Measurements from ENCODE around the gene ATP8B1.

- TF ChIP-seq SP1 (IDR thresholded peaks at IDR 0.05) (no peak), CTCF (IDR thresholded peaks at IDR 0.05; ENCODE audit: low read depth, low read length, missing input control) (no peak), REST (IDR thresholded peaks at IDR 0.05) (no peak), YY1 (IDR thresholded peaks at IDR 0.05) (no peak), HNF4A (conservative IDR thresholded peaks at IDR 0.05) (no peak), JUND (IDR thresholded peaks at IDR 0.05) (no peak), RAD21 (IDR thresholded peaks at IDR 0.05) (no peak)
- TF ChIP-seq, protein P1, sequence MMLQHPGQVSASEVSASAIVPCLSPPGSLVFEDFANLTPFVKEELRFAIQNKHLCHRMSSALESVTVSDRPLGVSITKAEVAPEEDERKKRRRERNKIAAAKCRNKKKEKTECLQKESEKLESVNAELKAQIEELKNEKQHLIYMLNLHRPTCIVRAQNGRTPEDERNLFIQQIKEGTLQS (IDR thresholded peaks at IDR 0.05), result no peak
- TF ChIP-seq, protein P2, sequence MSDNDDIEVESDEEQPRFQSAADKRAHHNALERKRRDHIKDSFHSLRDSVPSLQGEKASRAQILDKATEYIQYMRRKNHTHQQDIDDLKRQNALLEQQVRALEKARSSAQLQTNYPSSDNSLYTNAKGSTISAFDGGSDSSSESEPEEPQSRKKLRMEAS (IDR thresholded peaks at IDR 0.05), result no peak
Measured at GRCh38 chr18:57819119-57819518, 16.0 kb upstream of the ATP8B1 start.

Data from liver (tissue), 3 donors.